T-helper 2 cell treated with Interferon-gamma antibody and Interleukin-4, amounts not matched to agents 5 μg/mL and 100 μg/mL, for 36 hours (primary cell): ENCODE measurements around the gene MED9.

Experiments
- DNase-seq: peaks from one replicate; pipeline ENCODE4 v3.0.0; 2021; ENCODE audit warnings: low spot score
- H3K27ac Mint-ChIP-seq: one replicate; pipeline ENCODE4 v1.8.0; 2021; ENCODE audit warnings: mild to moderate bottlenecking, mixed read lengths
- H3K27me3 Mint-ChIP-seq: one replicate; pipeline ENCODE4 v1.8.0; 2021; ENCODE audit warnings: low read depth, mixed read lengths
- H3K36me3 Mint-ChIP-seq: one replicate; pipeline ENCODE4 v1.8.0; 2021; ENCODE audit warnings: low read depth, mixed read lengths
- H3K4me1 Mint-ChIP-seq: one replicate; pipeline ENCODE4 v1.8.0; 2021; ENCODE audit warnings: low read depth, mixed read lengths
- H3K4me3 Mint-ChIP-seq: one replicate; pipeline ENCODE4 v1.8.0; 2022; ENCODE audit warnings: mild to moderate bottlenecking, moderate library complexity, mixed read lengths
- H3K9me3 Mint-ChIP-seq: one replicate; pipeline ENCODE4 v1.8.0; 2021; ENCODE audit warnings: mixed read lengths

The MED9 gene

GRCh38 chr17:17508019-17508535 lies 31.3 kb downstream of the MED9 start:
- H3K36me3 Mint-ChIP-seq, result no peaks in the 10 kb centered on the region
- no peak overlapping the region for H3K27ac Mint-ChIP-seq
- no peaks in the 10 kb centered on the region for H3K9me3 Mint-ChIP-seq
- H3K4me1 Mint-ChIP-seq, result no peaks in the 10 kb centered on the region
- no peaks in the 10 kb centered on the region for H3K27me3 Mint-ChIP-seq
- no peak for DNase-seq
- H3K4me3 Mint-ChIP-seq, result no peak overlapping the region

DNA sequence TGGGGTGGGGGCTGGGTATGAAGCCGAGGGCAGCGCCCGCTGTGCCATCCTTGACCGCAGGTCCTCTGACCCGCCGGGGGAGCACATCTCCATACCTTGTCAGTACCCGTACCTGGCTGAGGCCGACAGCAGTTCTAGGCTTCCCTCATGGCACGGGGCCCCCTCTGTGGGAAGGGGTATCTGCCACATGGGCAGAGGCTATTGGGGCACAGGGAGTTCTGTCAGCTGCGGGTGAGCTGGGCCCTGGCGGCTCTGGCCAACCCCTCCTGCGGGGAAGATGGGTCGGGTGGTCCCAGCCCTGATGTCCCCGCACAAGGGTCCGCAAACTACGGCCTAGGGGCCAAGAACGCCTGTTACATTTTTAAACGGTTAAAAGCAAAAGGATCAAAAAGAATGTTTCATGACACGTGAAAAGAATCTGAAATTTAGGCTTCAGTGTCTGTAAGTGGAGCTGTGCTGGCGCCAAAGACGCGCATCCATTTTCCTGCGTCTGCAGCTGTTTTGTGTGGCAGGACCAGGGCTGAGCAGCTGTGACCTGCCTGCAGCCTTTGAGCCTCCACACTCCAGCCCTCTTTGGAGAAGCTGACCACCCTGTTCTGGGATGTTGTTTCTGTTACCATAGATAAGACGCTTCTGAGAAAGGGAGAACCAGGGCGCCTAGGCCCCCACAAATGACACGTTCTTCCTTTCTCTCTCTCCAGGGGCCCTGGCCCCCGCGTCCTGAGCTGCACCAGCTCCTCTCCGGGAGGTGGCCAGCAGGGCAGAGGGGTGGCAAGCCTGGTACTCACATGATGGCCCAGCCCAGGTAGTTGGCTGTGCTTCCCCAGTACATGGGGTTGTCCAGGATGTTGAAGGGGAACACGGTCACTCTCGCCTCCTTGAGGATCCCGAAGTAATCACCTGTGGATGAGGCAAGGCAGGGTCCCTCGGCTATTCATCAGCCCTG lies 32.1 kb downstream of the MED9 start:
- H3K27ac Mint-ChIP-seq, result no peak overlapping the region
- H3K9me3 Mint-ChIP-seq, result no peaks in the 10 kb centered on the region
- H3K36me3 Mint-ChIP-seq, result no peaks in the 10 kb centered on the region
- H3K4me1 Mint-ChIP-seq, result no peaks in the 10 kb centered on the region
- no peaks in the 10 kb centered on the region for H3K27me3 Mint-ChIP-seq
- no peak for DNase-seq
- no peak overlapping the region for H3K4me3 Mint-ChIP-seq

- no peaks in the 10 kb centered on the region for H3K27me3 Mint-ChIP-seq
- DNase-seq, result no peak
- no peak overlapping the region for H3K27ac Mint-ChIP-seq
- no peak overlapping the region for H3K4me3 Mint-ChIP-seq
- no peaks in the 10 kb centered on the region for H3K9me3 Mint-ChIP-seq
- no peaks in the 10 kb centered on the region for H3K4me1 Mint-ChIP-seq
- no peaks in the 10 kb centered on the region for H3K36me3 Mint-ChIP-seq
Measured at GRCh38 chr17:17509601-17510425, 33.0 kb downstream of the MED9 start.

- H3K9me3 Mint-ChIP-seq, result no peaks in the 10 kb centered on the region
- H3K4me3 Mint-ChIP-seq, result no peak overlapping the region
- no peaks in the 10 kb centered on the region for H3K36me3 Mint-ChIP-seq
- DNase-seq, result no peak
- no peak overlapping the region for H3K27ac Mint-ChIP-seq
- H3K27me3 Mint-ChIP-seq, result no peaks in the 10 kb centered on the region
- no peaks in the 10 kb centered on the region for H3K4me1 Mint-ChIP-seq
Measured at GRCh38 chr17:17510456-17511292, 33.9 kb downstream of the MED9 start.

GRCh38 chr17:17511293-17511741 lies 34.5 kb downstream of the MED9 start:
- DNase-seq, result no peak
- Mint-ChIP-seq H3K27me3 (no peaks in the 10 kb centered on the region), H3K27ac (no peak overlapping the region), H3K9me3 (no peaks in the 10 kb centered on the region), H3K4me1 (no peaks in the 10 kb centered on the region), H3K36me3 (no peaks in the 10 kb centered on the region), H3K4me3 (no peak overlapping the region)

- Mint-ChIP-seq H3K4me3 (no peak overlapping the region), H3K4me1 (no peaks in the 10 kb centered on the region), H3K27me3 (no peaks in the 10 kb centered on the region), H3K27ac (no peak overlapping the region), H3K36me3 (no peaks in the 10 kb centered on the region), H3K9me3 (no peaks in the 10 kb centered on the region)
- no peak for DNase-seq
Measured at GRCh38 chr17:17511881-17512858, 35.4 kb downstream of the MED9 start.

- Mint-ChIP-seq H3K36me3 (no peaks in the 10 kb centered on the region), H3K27ac (no peak overlapping the region), H3K27me3 (no peaks in the 10 kb centered on the region), H3K4me3 (no peak overlapping the region), H3K9me3 (no peaks in the 10 kb centered on the region), H3K4me1 (no peaks in the 10 kb centered on the region)
- no peak for DNase-seq
Measured at GRCh38 chr17:17512866-17513265, 36.1 kb downstream of the MED9 start.

- Mint-ChIP-seq H3K4me3 (no peak overlapping the region), H3K9me3 (no peaks in the 10 kb centered on the region), H3K27ac (no peak overlapping the region), H3K36me3 (no peaks in the 10 kb centered on the region), H3K4me1 (no peaks in the 10 kb centered on the region), H3K27me3 (no peaks in the 10 kb centered on the region)
- no peak for DNase-seq
Measured at GRCh38 chr17:17513626-17514025, 36.8 kb downstream of the MED9 start.

- Mint-ChIP-seq H3K27me3 (no peaks in the 10 kb centered on the region), H3K4me1 (no peaks in the 10 kb centered on the region), H3K9me3 (no peaks in the 10 kb centered on the region), H3K27ac (no peak overlapping the region), H3K4me3 (no peak overlapping the region), H3K36me3 (no peaks in the 10 kb centered on the region)
- DNase-seq, result no peak
Measured at GRCh38 chr17:17514361-17514992, 37.7 kb downstream of the MED9 start.

DNA sequence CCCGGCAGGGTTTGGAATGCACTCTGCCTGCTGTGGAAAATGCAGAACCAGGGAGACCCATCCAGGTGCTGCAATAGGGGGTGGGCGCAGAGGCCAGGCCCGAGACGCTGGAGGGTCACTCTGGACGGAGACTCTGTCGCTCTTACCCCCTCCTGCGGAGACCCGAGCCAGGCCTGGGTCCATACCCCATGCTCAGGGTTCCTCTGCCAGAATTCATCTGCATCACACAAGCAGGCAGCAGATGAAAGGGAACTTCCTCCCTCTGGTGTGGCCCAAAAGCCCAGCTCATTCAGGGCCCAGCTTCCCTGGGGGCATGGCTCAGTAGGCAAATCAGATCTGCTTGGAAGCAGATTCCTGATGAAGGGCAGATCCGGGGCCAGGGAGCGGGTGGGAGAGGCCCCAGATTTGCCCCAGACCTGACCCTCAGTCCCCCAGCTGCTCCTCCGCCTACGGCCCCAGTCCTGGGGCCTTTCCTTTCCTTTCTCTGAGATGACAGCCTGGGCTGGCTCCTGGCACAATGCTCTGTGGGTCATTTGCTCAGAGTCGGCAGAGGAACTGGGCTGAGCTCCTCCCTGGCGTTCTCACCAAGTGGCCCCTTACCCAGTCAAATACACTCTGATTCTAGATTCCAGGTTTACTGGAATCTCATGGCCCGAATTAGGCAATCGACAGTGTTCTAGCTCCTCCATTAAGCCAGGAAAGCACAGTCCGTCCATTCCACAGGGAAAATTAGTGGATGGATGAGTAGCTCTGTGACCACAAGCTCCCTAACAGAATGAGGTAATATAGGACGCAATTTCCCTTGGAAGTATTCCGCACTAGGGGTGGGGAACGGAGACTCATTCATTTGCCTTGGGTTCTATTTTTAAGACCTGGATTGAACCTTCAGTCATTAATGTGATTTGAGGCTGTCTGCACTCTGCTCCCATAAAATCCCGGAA lies 38.5 kb downstream of the MED9 start:
- H3K36me3 Mint-ChIP-seq, result no peaks in the 10 kb centered on the region
- no peaks in the 10 kb centered on the region for H3K4me1 Mint-ChIP-seq
- H3K4me3 Mint-ChIP-seq, result no peak overlapping the region
- no peak for DNase-seq
- no peak overlapping the region for H3K27ac Mint-ChIP-seq
- no peaks in the 10 kb centered on the region for H3K27me3 Mint-ChIP-seq
- H3K9me3 Mint-ChIP-seq, result no peaks in the 10 kb centered on the region

GRCh38 chr17:17515934-17516930 lies 39.4 kb downstream of the MED9 start:
- Mint-ChIP-seq H3K27me3 (no peaks in the 10 kb centered on the region), H3K36me3 (no peaks in the 10 kb centered on the region), H3K4me3 (no peak overlapping the region), H3K9me3 (no peaks in the 10 kb centered on the region), H3K27ac (no peak overlapping the region), H3K4me1 (no peaks in the 10 kb centered on the region)
- no peak for DNase-seq
